Adipocyte (in vitro differentiated cells): ENCODE data around the gene ABCA3.

Source experiments
- DNase-seq: peaks from one replicate; pipeline ENCODE4 v3.0.0-alpha.2; 2015; ENCODE audit warnings: low read depth
- H3K27me3 ChIP-seq: replicated peaks from 2 replicates; pipeline ENCODE4 v1.7.0; 2013; ENCODE audit warnings: mild to moderate bottlenecking, low read length, moderate library complexity; ENCODE audit not compliant: control insufficient read depth, insufficient read depth
- H3K36me3 ChIP-seq: 2 replicates; pipeline ENCODE4 v1.7.0; 2013; ENCODE audit warnings: low read length, mild to moderate bottlenecking, moderate library complexity; ENCODE audit not compliant: control insufficient read depth, insufficient read depth, severe bottlenecking
- H3K4me1 ChIP-seq: 2 replicates; pipeline ENCODE4 v1.7.0; 2013; ENCODE audit warnings: mild to moderate bottlenecking, low read length, moderate library complexity; ENCODE audit not compliant: control insufficient read depth, insufficient read depth
- H3K4me3 ChIP-seq: 2 replicates; pipeline ENCODE4 v1.7.0; 2013; ENCODE audit warnings: mild to moderate bottlenecking, low read length, moderate library complexity
- H3K9ac ChIP-seq: 2 replicates; pipeline ENCODE4 v1.7.0; 2013; ENCODE audit warnings: mild to moderate bottlenecking, low read length, moderate library complexity
- H3K9me3 ChIP-seq: 2 replicates; pipeline ENCODE4 v1.7.0; 2013; ENCODE audit warnings: mild to moderate bottlenecking, low read length, moderate library complexity; ENCODE audit not compliant: control insufficient read depth

Gene ABCA3

DNA sequence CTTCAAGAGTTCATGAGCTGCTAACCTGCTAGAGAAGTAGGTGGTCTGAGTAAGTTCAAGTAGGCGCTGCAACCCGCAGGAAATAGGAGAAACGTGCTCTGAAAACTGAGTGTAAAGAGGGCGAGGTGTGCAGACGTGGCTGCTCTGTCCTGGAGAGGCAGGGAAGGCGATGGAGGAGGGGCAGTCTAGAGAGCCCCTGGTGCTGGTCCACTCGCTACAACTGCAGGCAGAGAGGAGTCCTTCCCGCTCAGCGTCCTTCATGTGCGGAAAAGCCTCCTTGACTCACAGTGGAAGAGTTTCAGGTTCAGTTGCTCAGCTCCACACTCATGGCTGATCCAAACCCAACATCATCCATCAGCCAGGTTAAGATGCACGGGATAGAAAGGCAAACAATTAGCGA, 12.1 kb downstream of the ABCA3 start:
- no peaks in the 10 kb centered on the region for H3K9me3 ChIP-seq
- H3K27me3 ChIP-seq = peaks cover 58% of the 10 kb centered on the region
- DNase-seq = no peak
- H3K9ac ChIP-seq = no peak overlapping the region
- no peaks in the 10 kb centered on the region for H3K4me1 ChIP-seq
- H3K36me3 ChIP-seq = no peaks in the 10 kb centered on the region
- no peak overlapping the region for H3K4me3 ChIP-seq

GRCh38 chr16:2326191-2326590, 14.3 kb downstream of the ABCA3 start:
- no peaks in the 10 kb centered on the region for H3K36me3 ChIP-seq
- no peak overlapping the region for H3K9ac ChIP-seq
- no peak for DNase-seq
- no peaks in the 10 kb centered on the region for H3K4me1 ChIP-seq
- H3K27me3 ChIP-seq = peaks cover 40% of the 10 kb centered on the region
- no peak overlapping the region for H3K4me3 ChIP-seq
- H3K9me3 ChIP-seq = no peaks in the 10 kb centered on the region

DNA sequence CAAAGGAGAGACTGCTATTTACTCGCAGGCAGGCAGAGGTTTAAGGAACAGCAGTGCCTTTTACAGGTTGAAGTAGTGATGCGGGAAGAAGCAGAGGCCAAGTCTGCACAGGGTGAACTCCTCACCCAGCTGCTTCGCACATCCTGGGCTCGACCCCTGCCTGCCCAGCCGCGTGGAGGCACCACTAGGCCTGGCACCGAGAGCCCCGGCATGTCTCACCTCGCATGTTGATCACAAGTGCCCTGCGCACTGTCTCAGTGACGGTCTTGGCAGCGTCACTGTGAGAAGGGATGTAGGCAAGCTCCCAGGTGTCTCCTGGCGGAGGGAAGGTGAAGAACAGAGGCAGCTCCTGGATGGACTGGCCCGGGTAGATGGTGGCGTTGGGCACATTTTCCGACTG, 14.7 kb downstream of the ABCA3 start:
- H3K9ac ChIP-seq = no peak overlapping the region
- H3K36me3 ChIP-seq = no peaks in the 10 kb centered on the region
- DNase-seq = no peak
- no peaks in the 10 kb centered on the region for H3K9me3 ChIP-seq
- H3K27me3 ChIP-seq = peaks cover 36% of the 10 kb centered on the region
- H3K4me3 ChIP-seq = no peak overlapping the region
- H3K4me1 ChIP-seq = no peaks in the 10 kb centered on the region

GRCh38 chr16:2325181-2325580, 15.3 kb downstream of the ABCA3 start:
- Histone ChIP-seq H3K4me1 (no peaks in the 10 kb centered on the region), H3K9ac (no peak overlapping the region), H3K4me3 (no peak overlapping the region), H3K9me3 (no peaks in the 10 kb centered on the region), H3K27me3 (peaks cover 31% of the 10 kb centered on the region), H3K36me3 (no peaks in the 10 kb centered on the region)
- DNase-seq = no peak

- Histone ChIP-seq H3K4me1 (no peaks in the 10 kb centered on the region), H3K36me3 (no peaks in the 10 kb centered on the region), H3K9me3 (no peaks in the 10 kb centered on the region)
These were observed 16.1 kb downstream of the ABCA3 start for GRCh38 chr16:2324296-2324859.

DNA sequence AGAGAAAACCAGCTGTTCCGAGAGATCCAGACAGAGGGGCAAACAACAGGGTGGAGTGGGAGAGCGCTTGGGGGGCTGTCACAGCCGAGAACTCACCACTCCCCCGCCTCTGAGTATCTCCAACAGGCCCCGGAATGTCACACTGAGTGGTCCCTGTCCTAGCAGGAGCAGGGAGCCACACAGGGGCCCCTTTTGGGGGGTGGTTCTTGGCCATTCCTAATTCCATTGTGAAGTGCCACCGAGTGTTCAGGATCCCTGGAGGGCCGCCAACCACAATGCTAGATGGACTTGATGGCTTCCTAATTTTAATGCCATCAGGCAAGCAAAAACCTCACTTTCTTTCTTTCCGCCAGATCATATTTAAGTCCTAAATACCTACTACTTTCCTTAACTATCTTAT, 16.8 kb downstream of the ABCA3 start:
- H3K36me3 ChIP-seq = no peaks in the 10 kb centered on the region
- H3K27me3 ChIP-seq = peaks cover 23% of the 10 kb centered on the region
- no peaks in the 10 kb centered on the region for H3K4me1 ChIP-seq
- no peak overlapping the region for H3K4me3 ChIP-seq
- H3K9me3 ChIP-seq = no peaks in the 10 kb centered on the region
- no peak overlapping the region for H3K9ac ChIP-seq
- no peak for DNase-seq

More at GRCh38 chr16:2324296-2324859, 16.1 kb downstream of the ABCA3 start:
- no peak overlapping the region for H3K9ac ChIP-seq
- DNase-seq = no peak
- H3K4me3 ChIP-seq = no peak overlapping the region
- peaks cover 24% of the 10 kb centered on the region for H3K27me3 ChIP-seq

DNA sequence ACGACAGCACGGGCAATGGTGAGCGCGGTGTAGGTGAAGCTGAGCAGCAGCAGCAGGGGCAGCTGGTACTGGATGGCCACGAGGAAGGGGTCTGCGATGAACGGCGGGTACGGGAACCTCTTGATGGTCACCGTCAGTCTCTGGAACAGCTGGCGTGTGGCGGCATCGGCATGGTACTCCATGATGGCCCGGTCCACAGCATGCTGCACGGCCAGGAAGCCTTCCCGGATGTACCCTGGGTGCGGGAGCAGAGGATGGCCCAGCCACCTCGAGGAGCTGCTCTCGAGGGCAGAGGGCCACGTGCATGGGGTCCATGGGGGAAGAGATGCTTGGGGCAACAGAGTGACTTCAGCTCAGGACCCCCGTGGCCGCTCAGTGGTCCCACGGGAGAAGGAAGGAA, 20.9 kb downstream of the ABCA3 start:
- no peaks in the 10 kb centered on the region for H3K36me3 ChIP-seq
- H3K27me3 ChIP-seq = peaks cover 17% of the 10 kb centered on the region
- H3K9me3 ChIP-seq = no peaks in the 10 kb centered on the region
- no peak overlapping the region for H3K4me3 ChIP-seq
- H3K9ac ChIP-seq = no peak overlapping the region
- DNase-seq = no peak
- no peaks in the 10 kb centered on the region for H3K4me1 ChIP-seq

- H3K36me3 ChIP-seq = no peaks in the 10 kb centered on the region
- H3K27me3 ChIP-seq = peaks cover 15% of the 10 kb centered on the region
These were observed 23.1 kb downstream of the ABCA3 start for GRCh38 chr16:2317231-2318020.

GRCh38 chr16:2308089-2308962, 32.2 kb downstream of the ABCA3 start:
- Histone ChIP-seq H3K9ac (no peak overlapping the region), H3K36me3 (no peaks in the 10 kb centered on the region), H3K27me3 (peaks cover 10% of the 10 kb centered on the region), H3K4me1 (no peaks in the 10 kb centered on the region), H3K4me3 (no peak overlapping the region), H3K9me3 (no peaks in the 10 kb centered on the region)
- no peak for DNase-seq

More at GRCh38 chr16:2317231-2318020, 23.1 kb downstream of the ABCA3 start:
- no peaks in the 10 kb centered on the region for H3K9me3 ChIP-seq
- DNase-seq = no peak
- no peak overlapping the region for H3K9ac ChIP-seq
- no peaks in the 10 kb centered on the region for H3K4me1 ChIP-seq
- H3K4me3 ChIP-seq = no peak overlapping the region

- no peak for DNase-seq
- H3K4me1 ChIP-seq = no peaks in the 10 kb centered on the region
- peaks cover 21% of the 10 kb centered on the region for H3K27me3 ChIP-seq
- H3K9ac ChIP-seq = no peak overlapping the region
- no peaks in the 10 kb centered on the region for H3K9me3 ChIP-seq
- no peaks in the 10 kb centered on the region for H3K36me3 ChIP-seq
- H3K4me3 ChIP-seq = no peak overlapping the region
These were observed 40.7 kb downstream of the ABCA3 start for GRCh38 chr16:2299915-2300192.

GRCh38 chr16:2299121-2299914, 41.2 kb downstream of the ABCA3 start:
- Histone ChIP-seq H3K36me3 (no peaks in the 10 kb centered on the region), H3K9me3 (no peaks in the 10 kb centered on the region), H3K27me3 (peaks cover 21% of the 10 kb centered on the region), H3K4me1 (no peaks in the 10 kb centered on the region), H3K9ac (no peak overlapping the region), H3K4me3 (no peak overlapping the region)
- no peak for DNase-seq
